Measurements from ENCODE around the gene RNF133. TPM values are rescaled to one million over a fixed set of nuclear protein-coding genes. Genes with fewer than 3 reads are reported as not detected.
A peak's percentile ranks its signal among the peaks of the same experiment; 100 is the strongest.

Gene RNF133
- total and polyA plus RNA-seq, 2 experiments from 2014 or later = 0.80 TPM; not detected in 1

DNA sequence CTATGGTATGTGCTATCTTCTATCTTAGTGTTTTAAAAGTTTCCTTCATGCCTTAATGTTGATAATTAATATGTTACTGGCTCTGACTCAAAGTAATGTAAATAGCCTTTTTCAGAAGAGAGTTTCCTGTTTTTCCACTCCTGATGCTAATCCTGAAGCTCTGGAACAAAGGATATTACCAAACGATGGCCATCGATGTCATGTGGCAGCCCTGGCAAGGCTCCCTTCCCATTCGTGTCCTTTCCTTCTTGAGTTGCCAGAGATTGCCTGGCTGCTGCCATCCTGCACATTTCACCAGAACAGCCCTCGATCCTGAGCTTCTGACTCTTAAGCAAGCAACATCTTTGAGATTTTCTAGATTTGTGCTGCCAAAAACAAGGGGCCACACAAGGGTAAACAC is 46.0 kb downstream of the RNF133 start:
- TF ChIP-seq, protein P1, sequence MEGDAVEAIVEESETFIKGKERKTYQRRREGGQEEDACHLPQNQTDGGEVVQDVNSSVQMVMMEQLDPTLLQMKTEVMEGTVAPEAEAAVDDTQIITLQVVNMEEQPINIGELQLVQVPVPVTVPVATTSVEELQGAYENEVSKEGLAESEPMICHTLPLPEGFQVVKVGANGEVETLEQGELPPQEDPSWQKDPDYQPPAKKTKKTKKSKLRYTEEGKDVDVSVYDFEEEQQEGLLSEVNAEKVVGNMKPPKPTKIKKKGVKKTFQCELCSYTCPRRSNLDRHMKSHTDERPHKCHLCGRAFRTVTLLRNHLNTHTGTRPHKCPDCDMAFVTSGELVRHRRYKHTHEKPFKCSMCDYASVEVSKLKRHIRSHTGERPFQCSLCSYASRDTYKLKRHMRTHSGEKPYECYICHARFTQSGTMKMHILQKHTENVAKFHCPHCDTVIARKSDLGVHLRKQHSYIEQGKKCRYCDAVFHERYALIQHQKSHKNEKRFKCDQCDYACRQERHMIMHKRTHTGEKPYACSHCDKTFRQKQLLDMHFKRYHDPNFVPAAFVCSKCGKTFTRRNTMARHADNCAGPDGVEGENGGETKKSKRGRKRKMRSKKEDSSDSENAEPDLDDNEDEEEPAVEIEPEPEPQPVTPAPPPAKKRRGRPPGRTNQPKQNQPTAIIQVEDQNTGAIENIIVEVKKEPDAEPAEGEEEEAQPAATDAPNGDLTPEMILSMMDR (IDR thresholded peaks at IDR 0.05; ENCODE audit: low read depth, low read length) = no peak
- Histone ChIP-seq H3K36me3 (no peaks in the 10 kb centered on the region), H3K27me3 (no peaks in the 10 kb centered on the region), H3K27ac (no peak overlapping the region), H3K9me3 (ENCODE audit: low read depth) (no peaks in the 10 kb centered on the region), H3K4me3 (no peak overlapping the region), H3K4me1 (ENCODE audit: low read depth) (no peaks in the 10 kb centered on the region)
- DNase-seq (ENCODE audit: low read depth in 1 of 2, low spot score in 1 of 2) = peak in 1 of 2 donors; percentile 2

DNA sequence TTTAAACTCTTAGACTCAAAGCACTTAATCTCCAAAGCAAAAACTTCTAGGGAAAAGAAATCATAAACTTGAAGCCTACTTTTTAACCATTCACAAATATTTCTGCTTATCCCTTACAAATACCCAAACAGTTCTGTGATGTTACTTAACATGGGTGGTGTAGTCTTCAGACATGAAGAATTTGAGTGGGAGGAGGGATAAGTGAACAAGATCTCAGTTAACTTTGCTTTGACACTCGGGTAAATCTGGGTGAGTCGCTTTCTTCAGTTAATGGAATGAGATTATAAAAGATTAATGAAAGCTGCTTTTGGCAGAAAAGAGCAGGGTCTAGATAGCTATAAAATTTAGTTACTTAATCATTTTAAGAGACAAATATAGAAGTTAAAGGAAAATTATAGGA is 47.5 kb downstream of the RNF133 start:
- H3K9me3 ChIP-seq (ENCODE audit: low read depth) = no peaks in the 10 kb centered on the region
- no peak for DNase-seq (ENCODE audit: low read depth in 1 of 2, low spot score in 1 of 2)
- no peak overlapping the region for H3K27ac ChIP-seq
- TF ChIP-seq, protein P1 (IDR thresholded peaks at IDR 0.05; ENCODE audit: low read depth, low read length) = no peak
- H3K4me3 ChIP-seq = no peak overlapping the region
- no peaks in the 10 kb centered on the region for H3K4me1 ChIP-seq (ENCODE audit: low read depth)
- no peaks in the 10 kb centered on the region for H3K36me3 ChIP-seq
- no peaks in the 10 kb centered on the region for H3K27me3 ChIP-seq

Other genes with a start within 250 kb of the RNF133 start
- gene RNF148, start 3.8 kb upstream of the RNF133 start, total RNA-seq = 0.21 and 1.0 TPM in 2 replicates
- gene RNF148, start 3.8 kb upstream of the RNF133 start, polyA plus RNA-seq = not detected in 2 replicates
- gene CADPS2, start 187.3 kb upstream of the RNF133 start, total RNA-seq = 15.0 and 17.3 TPM in 2 replicates
- gene CADPS2, start 187.3 kb upstream of the RNF133 start, polyA plus RNA-seq = 12.2 and 17.2 TPM in 2 replicates